H1 (cell line): Measurements from ENCODE around the gene PRSS2. TPM values are rescaled to one million over a fixed set of nuclear protein-coding genes. Genes with fewer than 3 reads are reported as not detected.

ENCODE experiments used
- GTF2F1 ChIP-seq: IDR thresholded peaks from 2 replicates; pipeline ENCODE4 v1.6.1; 2012; ENCODE audit warnings: low read depth, low read length, improper control_type of control experiment, borderline replicate concordance
- HDAC6 ChIP-seq: IDR thresholded peaks from one replicate; pipeline ENCODE4 v1.7.1; 2012; ENCODE audit warnings: low read depth, mild to moderate bottlenecking, inconsistent platforms, low read length, moderate library complexity
- KDM4A ChIP-seq: IDR thresholded peaks from one replicate; pipeline ENCODE4 v1.7.1; 2012; ENCODE audit warnings: low read depth, mild to moderate bottlenecking, moderate library complexity, low read length, inconsistent platforms; ENCODE audit not compliant: severe bottlenecking
- polyA plus RNA-seq, 7 experiments: library from polyadenylated mRNA; depleted of rRNA in 3 of 7; stranded (reverse) in 5 of 7; unstranded in 2 of 7; fragments of >200 nt in 5 of 7; fragments of 200-250 nt in 2 of 7; gene quantifications; 1 replicate in 5 of 7; 2 replicates in 1 of 7; 4 replicates in 1 of 7; pipeline versions ENCODE4 v1.2.1 to v1.2.3, GENCODE V29; 2011 to 2013; ENCODE audit warnings: missing spikeins in 2 of 7, mixed read lengths in 2 of 7
- total RNA-seq: library from RNA; stranded (reverse); fragmentation: NEBNext Ultra II Directional; extraction: Animal tissue kit (Norgen Biotek cat#: 25700); gene quantifications from 2 replicates; pipeline ENCODE4 v1.2.1, GENCODE V29; 2021

PRSS2 gene
- total and polyA plus RNA-seq, 2 of the 8 experiments (the other 6 are each of a cell fraction or from before 2014, with no cell fraction given) = not detected

GRCh38 chr7:142793156-142793555 is 22.4 kb downstream of the PRSS2 start (continued):
- no peak for TF ChIP-seq KDM4A
- no peak for TF ChIP-seq HDAC6
- TF ChIP-seq GTF2F1 = no peak
